ENCODE results near the gene HS3ST6. TPM values are rescaled to one million over a fixed set of nuclear protein-coding genes. Genes with fewer than 3 reads are reported as not detected.
A peak's percentile ranks its signal among the peaks of the same experiment; 100 is the strongest.

The HS3ST6 gene
- total RNA-seq, 4 donors from 2014 or later = not detected

DNA sequence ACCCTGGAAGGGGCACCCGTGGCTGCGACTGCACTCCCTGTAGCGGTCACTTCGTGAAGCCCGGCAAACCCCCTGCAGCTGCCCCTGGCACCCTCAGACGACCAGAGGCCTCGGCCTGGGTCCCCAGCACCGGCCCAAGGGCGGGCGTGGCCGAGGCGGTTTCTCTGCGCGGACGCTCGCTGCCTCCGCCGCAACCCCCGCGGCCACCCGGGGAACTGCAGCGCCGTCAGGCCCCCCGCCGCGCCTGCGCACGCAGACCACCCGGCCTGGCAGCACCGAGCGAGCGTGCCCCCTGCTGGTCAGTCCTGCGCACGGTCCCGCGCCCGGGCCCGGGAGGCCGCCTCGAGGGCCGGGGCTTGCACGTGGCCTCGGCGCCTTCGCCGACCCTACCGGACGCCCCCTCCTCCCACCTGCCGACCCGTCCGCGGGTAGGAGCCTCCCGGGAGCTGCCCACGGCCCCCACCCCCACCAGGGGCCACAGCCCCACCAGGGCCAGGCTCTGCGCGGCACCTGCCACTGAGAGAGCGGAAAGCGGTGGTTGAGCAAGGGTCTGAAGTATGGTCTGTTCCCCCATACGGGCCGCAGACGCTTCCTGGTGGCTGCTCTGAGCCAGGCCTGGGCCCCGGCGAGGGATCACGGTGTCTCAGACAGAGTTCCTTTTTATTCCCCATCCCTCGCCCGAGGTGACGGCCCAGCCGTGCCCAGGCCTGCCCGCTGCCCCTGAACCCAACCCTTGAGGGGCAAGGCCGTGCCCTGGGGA, 11.5 kb upstream of the HS3ST6 start:
- DNase-seq (ENCODE audit: low spot score) = peak; percentile 75
- peak; percentile 97 for ATAC-seq (ENCODE audit: low FRiP score)
- TF ChIP-seq, protein P1, sequence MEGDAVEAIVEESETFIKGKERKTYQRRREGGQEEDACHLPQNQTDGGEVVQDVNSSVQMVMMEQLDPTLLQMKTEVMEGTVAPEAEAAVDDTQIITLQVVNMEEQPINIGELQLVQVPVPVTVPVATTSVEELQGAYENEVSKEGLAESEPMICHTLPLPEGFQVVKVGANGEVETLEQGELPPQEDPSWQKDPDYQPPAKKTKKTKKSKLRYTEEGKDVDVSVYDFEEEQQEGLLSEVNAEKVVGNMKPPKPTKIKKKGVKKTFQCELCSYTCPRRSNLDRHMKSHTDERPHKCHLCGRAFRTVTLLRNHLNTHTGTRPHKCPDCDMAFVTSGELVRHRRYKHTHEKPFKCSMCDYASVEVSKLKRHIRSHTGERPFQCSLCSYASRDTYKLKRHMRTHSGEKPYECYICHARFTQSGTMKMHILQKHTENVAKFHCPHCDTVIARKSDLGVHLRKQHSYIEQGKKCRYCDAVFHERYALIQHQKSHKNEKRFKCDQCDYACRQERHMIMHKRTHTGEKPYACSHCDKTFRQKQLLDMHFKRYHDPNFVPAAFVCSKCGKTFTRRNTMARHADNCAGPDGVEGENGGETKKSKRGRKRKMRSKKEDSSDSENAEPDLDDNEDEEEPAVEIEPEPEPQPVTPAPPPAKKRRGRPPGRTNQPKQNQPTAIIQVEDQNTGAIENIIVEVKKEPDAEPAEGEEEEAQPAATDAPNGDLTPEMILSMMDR (IDR thresholded peaks at IDR 0.05) = peak in 2 of 3 donors; percentile 98

DNA sequence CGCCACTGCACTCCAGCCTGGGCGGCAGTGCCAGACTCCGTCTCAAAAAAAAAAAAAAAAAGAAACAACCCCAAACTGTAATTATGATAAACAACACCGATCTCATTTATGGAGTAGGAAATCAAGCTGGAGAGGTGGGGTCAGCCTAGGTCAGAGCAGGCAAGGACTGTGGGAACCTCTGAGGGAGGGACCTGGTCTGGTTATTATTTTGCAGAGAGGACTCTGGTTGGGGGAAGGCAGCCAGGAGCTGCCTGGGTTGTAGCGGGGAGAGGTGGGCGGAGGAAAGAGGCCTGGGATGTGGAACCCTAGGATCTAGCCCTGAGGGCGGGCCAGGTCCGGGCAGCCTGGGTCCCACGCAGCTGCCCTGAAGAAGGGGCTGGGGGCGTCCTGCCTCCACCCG, 10.9 kb upstream of the HS3ST6 start:
- DNase-seq (ENCODE audit: low spot score) (no peak), ATAC-seq (ENCODE audit: low FRiP score) (peak; percentile 30)
- TF ChIP-seq, protein P1 (IDR thresholded peaks at IDR 0.05) = no peak

DNA sequence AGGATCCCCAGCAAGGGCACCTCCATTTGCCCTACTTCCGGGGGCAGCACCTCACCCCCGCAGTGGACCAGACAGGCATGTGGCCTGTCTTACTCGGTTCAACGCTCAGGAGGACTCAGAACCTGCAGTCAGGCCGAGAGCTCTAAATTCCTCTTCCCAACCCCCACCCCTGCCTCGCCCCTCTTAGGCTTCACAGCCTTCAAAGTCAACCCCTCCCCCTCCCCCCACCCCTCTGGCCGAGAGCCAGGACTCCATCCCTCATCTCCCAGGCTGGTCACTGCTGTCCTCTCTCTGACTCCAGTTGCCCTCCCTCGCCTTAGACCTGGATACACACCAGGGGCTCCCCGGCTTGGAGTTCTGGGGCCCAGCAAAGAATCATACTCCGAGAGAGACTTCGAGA, 8.1 kb upstream of the HS3ST6 start:
- TF ChIP-seq, protein P1 (IDR thresholded peaks at IDR 0.05) = no peak
- ATAC-seq (ENCODE audit: low FRiP score) (no peak), DNase-seq (ENCODE audit: low spot score) (no peak)

DNA sequence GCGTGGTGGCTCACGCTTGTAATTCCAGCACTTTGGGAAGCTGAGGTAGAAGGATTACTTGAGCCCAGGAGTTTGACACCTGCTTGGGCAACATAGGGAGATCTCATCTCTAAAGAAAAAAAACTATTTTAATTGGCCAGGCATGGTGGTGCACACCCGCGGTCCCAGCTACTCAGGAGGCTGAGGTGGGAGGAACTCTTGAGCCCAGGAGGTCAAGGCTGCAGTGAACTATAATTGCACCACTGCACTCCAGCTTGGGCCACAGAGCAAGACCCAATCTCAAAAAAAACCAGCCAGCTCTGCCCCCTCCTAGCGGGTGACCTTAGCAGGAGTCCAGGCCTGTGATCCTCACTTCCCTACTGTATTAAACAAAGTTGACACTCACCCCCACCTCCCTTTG, 5.9 kb upstream of the HS3ST6 start:
- DNase-seq (ENCODE audit: low spot score) (no peak), ATAC-seq (ENCODE audit: low FRiP score) (no peak)
- TF ChIP-seq, protein P1 (IDR thresholded peaks at IDR 0.05) = no peak

DNA sequence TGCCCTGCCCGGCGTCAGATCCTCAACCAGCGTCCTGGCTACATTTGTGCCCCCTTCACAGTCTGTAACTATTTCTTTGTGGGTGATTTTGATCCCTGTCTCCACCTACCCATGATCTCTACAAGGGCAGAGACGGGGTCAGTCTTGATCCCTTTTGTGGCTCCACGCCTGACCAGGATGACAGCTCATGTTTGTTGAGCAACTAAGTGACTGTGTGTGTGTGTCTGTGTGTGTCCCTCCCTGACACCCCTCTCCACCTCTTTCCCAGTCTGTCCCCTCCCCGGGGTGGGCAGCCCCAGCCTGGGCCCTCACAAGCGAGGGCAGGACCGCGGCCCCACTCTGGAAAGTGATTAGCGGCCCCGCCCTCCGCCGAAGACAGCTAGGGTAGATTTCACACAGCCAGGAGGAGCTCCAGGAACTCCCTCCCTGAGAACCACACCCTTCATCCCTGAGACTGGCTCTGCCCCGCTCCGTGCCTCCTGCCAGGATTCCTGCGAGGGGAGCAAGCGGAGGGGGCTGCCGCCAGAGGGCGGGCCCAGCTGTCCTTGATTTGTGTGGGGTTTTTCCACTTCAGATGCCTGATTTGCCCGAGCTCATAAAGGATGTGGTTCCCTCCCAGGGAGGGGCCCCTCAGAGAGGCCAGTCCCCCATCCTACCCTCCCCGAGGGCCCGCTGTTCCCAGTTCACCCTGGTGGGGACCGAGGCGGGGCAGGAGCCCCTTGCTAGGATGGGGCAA, 5.3 kb upstream of the HS3ST6 start:
- DNase-seq (ENCODE audit: low spot score) = no peak

DNA sequence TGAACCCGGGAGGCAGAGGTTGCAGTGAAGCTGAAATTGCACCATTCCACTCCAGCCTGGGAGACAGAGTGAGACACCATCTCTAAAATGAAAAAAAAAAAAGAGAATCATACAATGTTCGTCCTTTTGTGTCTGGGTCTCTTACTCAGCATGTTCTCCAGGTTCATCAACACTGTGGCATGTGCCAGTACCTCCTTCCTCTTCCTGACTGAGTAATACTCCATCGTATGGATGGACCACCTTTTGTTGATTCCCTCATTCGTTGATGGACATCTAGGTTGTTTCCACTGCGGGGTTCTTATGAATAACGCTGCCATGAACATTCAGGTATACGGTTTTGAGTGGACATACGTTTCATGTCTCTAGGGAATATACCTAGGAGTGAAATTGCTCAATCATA, 4.1 kb upstream of the HS3ST6 start:
- TF ChIP-seq, protein P1 (IDR thresholded peaks at IDR 0.05) = no peak

More for the DNA sequence above, 5.3 kb upstream of the HS3ST6 start:
- ATAC-seq (ENCODE audit: low FRiP score) = peak; percentile 78
- TF ChIP-seq, protein P1 (IDR thresholded peaks at IDR 0.05) = no peak

More for the DNA sequence above, 4.1 kb upstream of the HS3ST6 start:
- ATAC-seq (ENCODE audit: low FRiP score) (no peak), DNase-seq (ENCODE audit: low spot score) (no peak)
